SK-N-SH treated with all-trans-retinoic acid at 6 μM for 48 hours (cell line): ENCODE measurements around the gene VAPA.

Experiments used
- ARNTL ChIP-seq: fragments of 450-650 bp; formaldehyde crosslinking; IDR thresholded peaks from 2 replicates; pipeline ENCODE4 v1.5.0; 2020; ENCODE audit warnings: low read depth, mild to moderate bottlenecking, moderate library complexity, borderline replicate concordance
- CSRNP3 ChIP-seq: fragments of 250-450 bp; sonication (Bioruptor Pico); IDR thresholded peaks from 2 replicates; pipeline ENCODE4 v1.5.1; 2021; ENCODE audit warnings: mild to moderate bottlenecking, moderate library complexity
- POU6F1 ChIP-seq: fragments of 250-450 bp; sonication (Bioruptor Pico); IDR thresholded peaks from 2 replicates; pipeline ENCODE4 v1.8.0; 2021; ENCODE audit warnings: low read depth, mild to moderate bottlenecking, moderate library complexity, borderline replicate concordance
- RARB ChIP-seq: fragments of 250-450 bp; sonication (Bioruptor Pico); IDR thresholded peaks from 2 replicates; pipeline ENCODE4 v1.8.0; 2021; ENCODE audit warnings: mild to moderate bottlenecking, moderate library complexity
- TCF4 ChIP-seq: fragments of 250-450 bp; sonication (Bioruptor Pico); IDR thresholded peaks from 2 replicates; pipeline ENCODE4 v1.8.0; 2021; ENCODE audit warnings: mild to moderate bottlenecking, moderate library complexity, borderline replicate concordance
- ZC3H10 ChIP-seq: fragments of 250-450 bp; sonication (Bioruptor Pico); IDR thresholded peaks from 2 replicates; pipeline ENCODE4 v1.5.1; 2021; ENCODE audit warnings: mild to moderate bottlenecking, moderate library complexity
- ZNF8 ChIP-seq: fragments of 450-650 bp; formaldehyde crosslinking; IDR thresholded peaks from 2 replicates; pipeline ENCODE4 v1.5.0; 2020; ENCODE audit warnings: mild to moderate bottlenecking, moderate library complexity

DNA sequence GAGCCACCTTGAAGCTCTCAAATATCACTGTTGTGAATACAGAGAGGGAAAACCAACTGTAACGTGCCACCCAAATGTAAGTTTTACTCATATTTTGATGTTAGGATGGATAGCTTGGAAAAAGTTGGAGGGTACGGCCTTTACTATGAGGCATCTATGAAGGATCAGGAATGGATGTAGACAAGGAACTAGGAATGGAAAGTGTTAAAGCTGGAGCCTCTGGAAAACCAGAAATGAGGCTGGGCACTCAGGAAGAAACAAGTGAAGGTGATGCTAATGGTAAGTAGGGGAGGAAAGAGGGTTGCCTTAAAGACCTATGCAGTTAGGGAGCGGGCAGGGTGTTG lies 27.8 kb upstream of the VAPA start:
- TF ChIP-seq ARNTL, result no peak
- TF ChIP-seq RARB (CRISPR knock-in tag), result no peak
- no peak for TF ChIP-seq ZC3H10
- TF ChIP-seq ZNF8 (CRISPR knock-in tag), result no peak
- no peak for TF ChIP-seq CSRNP3
- no peak for TF ChIP-seq POU6F1 (CRISPR knock-in tag)
- no peak for TF ChIP-seq TCF4 (CRISPR knock-in tag)
